KOPT-K1 (cell line): ENCODE measurements around the gene HYLS1.

Experiments used
- H3K27ac ChIP-seq: fragments of 200-600 bp; sonication (generic); 2 replicates; pipeline ENCODE4 v1.5.1; 2016; ENCODE audit warnings: antibody characterized with exemption, mild to moderate bottlenecking, low read depth, low read length; ENCODE audit not compliant: poor library complexity, severe bottlenecking
- H3K36me3 ChIP-seq: fragments of 200-600 bp; sonication (generic); 2 replicates; pipeline ENCODE4 v1.5.1; 2017; ENCODE audit warnings: antibody characterized with exemption, mild to moderate bottlenecking, low read length, moderate library complexity; ENCODE audit not compliant: insufficient read depth
- H3K9me3 ChIP-seq: fragments of 200-600 bp; sonication (generic); 2 replicates; pipeline ENCODE4 v1.5.1; 2017; ENCODE audit warnings: antibody characterized with exemption, low read length, mild to moderate bottlenecking; ENCODE audit not compliant: insufficient read depth, poor library complexity, severe bottlenecking

Gene HYLS1

GRCh38 chr11:125935618-125936199 lies 48.2 kb downstream of the HYLS1 start:
- H3K27ac ChIP-seq = no peak overlapping the region

GRCh38 chr11:125938418-125938817 lies 51.0 kb downstream of the HYLS1 start:
- Histone ChIP-seq H3K27ac (no peak overlapping the region), H3K9me3 (no peaks in the 10 kb centered on the region), H3K36me3 (no peaks in the 10 kb centered on the region)

More at GRCh38 chr11:125935618-125936199, 48.2 kb downstream of the HYLS1 start:
- Histone ChIP-seq H3K36me3 (no peaks in the 10 kb centered on the region), H3K9me3 (no peaks in the 10 kb centered on the region)

GRCh38 chr11:125939081-125939521 lies 51.6 kb downstream of the HYLS1 start:
- H3K36me3 ChIP-seq = no peaks in the 10 kb centered on the region
- no peaks in the 10 kb centered on the region for H3K9me3 ChIP-seq
- H3K27ac ChIP-seq = no peak overlapping the region

GRCh38 chr11:125940145-125940544 lies 52.7 kb downstream of the HYLS1 start:
- Histone ChIP-seq H3K36me3 (no peaks in the 10 kb centered on the region), H3K9me3 (no peaks in the 10 kb centered on the region), H3K27ac (no peak overlapping the region)

GRCh38 chr11:125941267-125941618 lies 53.8 kb downstream of the HYLS1 start:
- no peaks in the 10 kb centered on the region for H3K36me3 ChIP-seq
- H3K27ac ChIP-seq = no peak overlapping the region
- H3K9me3 ChIP-seq = no peaks in the 10 kb centered on the region

- H3K36me3 ChIP-seq = no peaks in the 10 kb centered on the region
Measured at GRCh38 chr11:125941619-125942611, 54.4 kb downstream of the HYLS1 start.

GRCh38 chr11:125942771-125943428 lies 55.4 kb downstream of the HYLS1 start:
- no peak overlapping the region for H3K27ac ChIP-seq
- no peaks in the 10 kb centered on the region for H3K9me3 ChIP-seq
- no peaks in the 10 kb centered on the region for H3K36me3 ChIP-seq

More at GRCh38 chr11:125941619-125942611, 54.4 kb downstream of the HYLS1 start:
- Histone ChIP-seq H3K9me3 (no peaks in the 10 kb centered on the region), H3K27ac (no peak overlapping the region)

- H3K36me3 ChIP-seq = no peaks in the 10 kb centered on the region
- no peaks in the 10 kb centered on the region for H3K9me3 ChIP-seq
- H3K27ac ChIP-seq = no peak overlapping the region
Measured at GRCh38 chr11:125943661-125944349, 56.3 kb downstream of the HYLS1 start.

- Histone ChIP-seq H3K9me3 (no peaks in the 10 kb centered on the region), H3K27ac (no peak overlapping the region), H3K36me3 (no peaks in the 10 kb centered on the region)
Measured at GRCh38 chr11:125944350-125945010, 57.0 kb downstream of the HYLS1 start.

GRCh38 chr11:125945011-125945796 lies 57.7 kb downstream of the HYLS1 start:
- H3K9me3 ChIP-seq = no peaks in the 10 kb centered on the region
- no peak overlapping the region for H3K27ac ChIP-seq
- H3K36me3 ChIP-seq = no peaks in the 10 kb centered on the region

- Histone ChIP-seq H3K27ac (no peak within 1 kb of the TSS), H3K36me3 (no peaks in the 10 kb centered on the region), H3K9me3 (no peaks in the 10 kb centered on the region)
Measured at GRCh38 chr11:125945797-125946520, 58.5 kb downstream of the HYLS1 start, which contains the start of gene VSIG10L2. Gene VSIG10L2, plus strand, starts transcription at chr11:125946044. Its CDS starts 12 bp downstream, at chr11:125946056.

GRCh38 chr11:125946712-125947418 lies 59.4 kb downstream of the HYLS1 start:
- Histone ChIP-seq H3K27ac (peak overlapping the region; percentile 29), H3K36me3 (no peaks in the 10 kb centered on the region)

More at GRCh38 chr11:125946712-125947418, 59.4 kb downstream of the HYLS1 start:
- no peaks in the 10 kb centered on the region for H3K9me3 ChIP-seq
